Tibial nerve (tissue), 3 donors: ENCODE data around the gene FANCE.

Source experiments
- POLR2A ChIP-seq, 2 donors: fragments of 450-650 bp; IDR thresholded peaks; one replicate each; pipeline ENCODE4 v1.6.1; 2017; ENCODE audit warnings: antibody characterized with exemption in 2 of 2, mild to moderate bottlenecking in 2 of 2, moderate library complexity in 2 of 2
- TF ChIP-seq, protein P1 (sequence below), 5 experiments: fragments of 200-600 bp in 3 of 5; fragments of 450-650 bp in 2 of 5; sonication (generic) in 3 of 5; IDR thresholded peaks; one replicate each; pipeline ENCODE4 v1.5.1; 2016 to 2019; ENCODE audit warnings: antibody characterized with exemption in 5 of 5, mild to moderate bottlenecking in 3 of 5, moderate library complexity in 2 of 5

DNA sequence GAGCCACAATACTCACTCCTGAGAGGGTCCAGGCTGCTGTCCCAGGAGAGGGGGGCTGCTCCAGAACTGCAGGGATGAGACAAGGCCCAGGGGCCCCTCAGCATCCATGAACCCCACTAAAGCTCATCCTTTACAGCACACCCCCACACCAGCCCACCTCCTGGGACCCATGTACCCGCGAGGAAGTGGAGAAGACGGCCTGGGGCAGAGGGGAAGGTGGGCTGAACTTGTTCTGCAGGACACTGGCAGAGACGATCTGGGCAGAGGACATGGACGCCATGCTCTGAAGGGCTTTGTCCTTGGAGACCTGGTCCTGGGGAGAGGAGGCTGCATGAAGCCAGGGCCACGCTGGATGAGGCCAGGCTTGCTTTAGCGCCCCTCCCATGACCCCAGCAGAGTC, 26.1 kb downstream of the FANCE start:
- TF ChIP-seq POLR2A (IDR thresholded peaks at IDR 0.05) = no peak
- TF ChIP-seq, protein P1, sequence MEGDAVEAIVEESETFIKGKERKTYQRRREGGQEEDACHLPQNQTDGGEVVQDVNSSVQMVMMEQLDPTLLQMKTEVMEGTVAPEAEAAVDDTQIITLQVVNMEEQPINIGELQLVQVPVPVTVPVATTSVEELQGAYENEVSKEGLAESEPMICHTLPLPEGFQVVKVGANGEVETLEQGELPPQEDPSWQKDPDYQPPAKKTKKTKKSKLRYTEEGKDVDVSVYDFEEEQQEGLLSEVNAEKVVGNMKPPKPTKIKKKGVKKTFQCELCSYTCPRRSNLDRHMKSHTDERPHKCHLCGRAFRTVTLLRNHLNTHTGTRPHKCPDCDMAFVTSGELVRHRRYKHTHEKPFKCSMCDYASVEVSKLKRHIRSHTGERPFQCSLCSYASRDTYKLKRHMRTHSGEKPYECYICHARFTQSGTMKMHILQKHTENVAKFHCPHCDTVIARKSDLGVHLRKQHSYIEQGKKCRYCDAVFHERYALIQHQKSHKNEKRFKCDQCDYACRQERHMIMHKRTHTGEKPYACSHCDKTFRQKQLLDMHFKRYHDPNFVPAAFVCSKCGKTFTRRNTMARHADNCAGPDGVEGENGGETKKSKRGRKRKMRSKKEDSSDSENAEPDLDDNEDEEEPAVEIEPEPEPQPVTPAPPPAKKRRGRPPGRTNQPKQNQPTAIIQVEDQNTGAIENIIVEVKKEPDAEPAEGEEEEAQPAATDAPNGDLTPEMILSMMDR (IDR thresholded peaks at IDR 0.05) = no peak
